Fibroblast of villous mesenchyme (primary cell): ENCODE data around the gene DAAM2. TPM values are rescaled to one million over a fixed set of nuclear protein-coding genes. Genes with fewer than 3 reads are reported as not detected.

Experiments
- DNase-seq: peaks from one replicate; pipeline ENCODE4 v3.0.0-alpha.2; 2010; ENCODE audit warnings: low read depth
- H3K4me3 ChIP-seq: 2 replicates; pipeline ENCODE4 v1.5.1; 2011; ENCODE audit warnings: low read depth, mild to moderate bottlenecking, low read length
- total RNA-seq: library from RNA; depleted of rRNA; stranded (reverse); fragments of >200 nt; gene quantifications from 2 replicates; pipeline ENCODE4 v1.2.3, GENCODE V29; 2012
- TF ChIP-seq, protein P1 (sequence below): IDR thresholded peaks from 2 replicates; pipeline ENCODE4 v1.5.1; 2012; ENCODE audit warnings: low read depth, mild to moderate bottlenecking, low read length; ENCODE audit not compliant: insufficient read depth

DAAM2 gene
- total RNA-seq, 1 donor: 13.8 TPM

DNA sequence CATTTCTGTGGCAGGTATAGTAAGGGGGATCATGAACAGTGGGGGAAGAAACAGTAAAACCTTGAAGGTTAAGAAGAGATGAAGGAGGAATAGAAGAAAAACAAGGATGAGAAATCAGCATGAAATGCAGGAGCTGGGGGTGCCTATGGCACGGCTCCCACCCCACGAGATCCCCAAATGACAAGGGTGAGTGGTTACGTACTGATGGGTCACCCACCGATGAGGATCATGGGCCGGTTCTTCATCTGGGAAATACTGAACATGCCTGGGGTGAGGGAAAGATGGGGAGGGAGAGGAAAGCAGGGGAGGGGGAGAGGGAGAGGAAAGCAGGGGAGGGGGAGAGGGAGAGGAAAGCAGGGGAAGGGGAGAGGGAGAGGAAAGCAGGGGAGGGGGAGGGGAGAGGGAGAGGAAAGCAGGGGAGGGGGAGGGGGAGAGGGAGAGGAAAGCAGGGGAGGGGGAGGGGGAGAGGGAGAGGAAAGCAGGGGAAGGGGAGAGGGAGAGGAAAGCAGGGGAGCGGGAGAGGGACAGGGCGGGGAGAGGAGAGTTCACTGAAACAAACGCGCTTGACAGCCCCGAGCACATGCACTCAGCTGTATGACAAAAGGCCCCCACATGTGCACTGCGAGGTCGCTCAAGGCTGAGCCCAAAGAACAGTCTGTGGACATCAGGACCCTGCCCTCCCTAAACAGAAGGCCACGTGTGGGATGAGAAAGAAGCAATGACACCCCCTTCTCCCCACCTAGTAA is 116.8 kb downstream of the DAAM2 start:
- no peak overlapping the region for H3K4me3 ChIP-seq
- no peak for DNase-seq
- TF ChIP-seq, protein P1, sequence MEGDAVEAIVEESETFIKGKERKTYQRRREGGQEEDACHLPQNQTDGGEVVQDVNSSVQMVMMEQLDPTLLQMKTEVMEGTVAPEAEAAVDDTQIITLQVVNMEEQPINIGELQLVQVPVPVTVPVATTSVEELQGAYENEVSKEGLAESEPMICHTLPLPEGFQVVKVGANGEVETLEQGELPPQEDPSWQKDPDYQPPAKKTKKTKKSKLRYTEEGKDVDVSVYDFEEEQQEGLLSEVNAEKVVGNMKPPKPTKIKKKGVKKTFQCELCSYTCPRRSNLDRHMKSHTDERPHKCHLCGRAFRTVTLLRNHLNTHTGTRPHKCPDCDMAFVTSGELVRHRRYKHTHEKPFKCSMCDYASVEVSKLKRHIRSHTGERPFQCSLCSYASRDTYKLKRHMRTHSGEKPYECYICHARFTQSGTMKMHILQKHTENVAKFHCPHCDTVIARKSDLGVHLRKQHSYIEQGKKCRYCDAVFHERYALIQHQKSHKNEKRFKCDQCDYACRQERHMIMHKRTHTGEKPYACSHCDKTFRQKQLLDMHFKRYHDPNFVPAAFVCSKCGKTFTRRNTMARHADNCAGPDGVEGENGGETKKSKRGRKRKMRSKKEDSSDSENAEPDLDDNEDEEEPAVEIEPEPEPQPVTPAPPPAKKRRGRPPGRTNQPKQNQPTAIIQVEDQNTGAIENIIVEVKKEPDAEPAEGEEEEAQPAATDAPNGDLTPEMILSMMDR: no peak

DNA sequence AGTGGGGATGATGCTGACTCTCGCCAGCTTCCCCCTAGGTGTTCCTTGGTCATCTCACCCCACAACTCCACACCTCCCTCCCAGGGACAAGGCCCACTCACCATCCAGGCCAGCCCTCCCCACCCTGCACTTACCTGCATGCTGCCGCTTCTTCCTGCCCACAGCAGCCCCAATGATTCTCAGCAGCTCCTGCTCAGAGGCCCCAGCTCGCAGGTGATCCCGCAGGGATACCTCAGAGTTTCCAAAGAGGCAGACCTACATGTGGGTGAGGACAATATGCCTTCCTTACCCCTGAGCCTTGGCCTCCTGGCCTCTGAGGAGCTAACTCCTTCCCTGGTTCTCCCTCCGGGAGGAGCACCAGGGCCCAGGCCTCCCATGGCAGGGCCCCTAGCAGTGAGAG is 117.5 kb downstream of the DAAM2 start:
- no peak for DNase-seq
- TF ChIP-seq, protein P1: no peak
- H3K4me3 ChIP-seq: no peak overlapping the region

DNA sequence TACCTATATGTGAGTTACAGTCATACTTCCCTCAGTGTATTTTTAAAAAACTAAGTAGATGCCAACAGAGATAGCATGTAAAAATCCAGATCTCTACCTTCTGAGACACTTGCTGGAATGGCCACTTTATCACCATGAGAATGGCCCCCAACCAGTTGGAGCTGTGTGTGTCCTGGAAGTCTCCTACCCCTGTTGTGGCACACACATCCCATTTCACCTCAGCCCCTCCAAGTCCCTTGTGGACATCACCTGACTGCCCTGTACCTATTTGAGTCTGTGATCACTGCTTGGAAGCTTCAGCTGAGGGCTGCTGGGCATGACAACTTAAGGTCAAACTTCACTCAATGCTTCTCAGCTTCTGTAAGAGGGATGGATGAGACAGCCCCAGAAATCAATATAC is 118.0 kb downstream of the DAAM2 start:
- H3K4me3 ChIP-seq: no peak overlapping the region
- TF ChIP-seq, protein P1: no peak
- no peak for DNase-seq

DNA sequence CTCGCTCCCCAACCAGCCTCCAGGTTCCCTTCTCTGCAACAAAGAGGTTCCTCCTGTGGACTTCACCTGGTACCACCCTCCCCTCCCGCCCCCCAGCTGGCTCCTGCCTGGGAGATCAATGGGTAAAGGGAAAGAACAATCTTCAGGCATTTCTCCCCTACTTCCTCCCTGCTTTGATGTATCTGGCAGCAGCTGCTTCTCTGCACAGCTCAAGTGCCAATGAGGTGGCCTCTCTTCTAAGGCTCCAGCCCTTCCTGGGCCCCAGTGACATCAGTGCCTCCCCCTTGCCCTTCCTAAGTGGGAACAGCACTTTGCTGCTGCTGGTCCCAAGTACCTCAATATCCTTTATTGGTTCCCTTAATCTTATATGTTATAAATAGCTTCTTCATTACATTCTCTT is 118.6 kb downstream of the DAAM2 start:
- no peak for DNase-seq

DNA sequence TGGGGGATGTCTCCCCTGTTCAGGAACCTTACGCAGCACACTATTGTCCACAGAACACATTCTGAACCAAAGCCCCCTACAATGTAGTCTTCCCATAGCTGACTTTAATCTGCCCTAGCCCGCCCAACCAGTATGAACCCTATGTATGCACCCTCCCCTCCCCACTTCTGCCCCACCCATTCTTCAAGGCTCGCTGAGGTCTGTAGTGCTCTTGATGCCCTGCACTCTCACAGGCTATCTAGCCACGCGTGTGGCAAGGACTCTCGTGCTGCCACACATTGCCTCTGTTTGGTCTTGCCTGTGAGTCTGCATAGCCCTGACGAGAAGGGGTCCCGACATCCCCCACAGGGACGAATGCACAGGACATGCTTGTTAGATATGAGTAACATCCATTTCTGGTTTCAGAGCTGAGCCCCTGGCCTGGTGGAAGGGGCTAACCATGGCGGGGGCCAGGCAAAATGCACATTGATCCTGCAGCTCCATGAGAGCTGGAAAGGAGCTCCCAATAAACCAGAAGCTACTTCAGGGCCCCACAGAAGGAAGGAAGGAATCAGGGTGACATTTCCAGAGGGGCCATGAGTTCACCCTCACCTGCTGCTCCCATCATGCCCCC is 119.4 kb downstream of the DAAM2 start:
- H3K4me3 ChIP-seq: no peak overlapping the region
- TF ChIP-seq, protein P1: no peak
- no peak for DNase-seq

More for the DNA sequence above, 118.6 kb downstream of the DAAM2 start:
- TF ChIP-seq, protein P1: no peak
- no peak overlapping the region for H3K4me3 ChIP-seq

DNA sequence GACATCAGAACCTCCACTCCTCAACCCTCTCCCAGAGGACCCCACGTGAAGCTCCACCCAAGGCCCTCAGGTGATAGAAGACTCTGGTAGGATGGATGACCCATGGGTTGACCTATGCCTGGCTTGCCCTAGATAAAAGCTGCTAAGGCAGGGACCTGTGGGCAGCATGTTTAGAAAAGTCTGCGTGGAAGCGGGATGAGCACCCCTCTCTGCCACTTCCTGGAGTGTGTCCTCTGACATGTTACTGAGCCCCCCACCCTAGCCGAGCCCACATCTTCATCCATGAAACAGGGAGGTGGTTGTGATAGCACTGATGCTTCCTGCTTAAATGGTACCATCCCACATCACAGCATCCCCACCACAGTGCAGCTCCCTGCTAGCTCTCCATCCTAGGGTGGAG is 120.3 kb downstream of the DAAM2 start:
- no peak for DNase-seq
- TF ChIP-seq, protein P1: no peak
- no peak overlapping the region for H3K4me3 ChIP-seq
